ENCODE data around the gene MRPS9.

MRPS9 gene

GRCh38 chr2:105102963-105103421, 65.1 kb downstream of the MRPS9 start:
- Histone ChIP-seq H3K4me2 (ENCODE audit: low read depth, low read length, poor library complexity, severe bottlenecking) (no peak overlapping the region), H3K9ac (ENCODE audit: low read length) (no peak overlapping the region), H3K9me3 (ENCODE audit: insufficient read depth, low read length) (no peaks in the 10 kb centered on the region), H3K27ac (ENCODE audit: low read depth, low read length) (no peak overlapping the region), H2AFZ (ENCODE audit: low read depth, low read length, severe bottlenecking) (no peak overlapping the region), H3K79me2 (ENCODE audit: insufficient read depth, low read length) (no peaks in the 10 kb centered on the region), H4K20me1 (ENCODE audit: low read depth, low read length) (no peaks in the 10 kb centered on the region), H3K4me3 (ENCODE audit: insufficient read depth, low read length, poor library complexity, severe bottlenecking) (no peak overlapping the region), H3K27me3 (ENCODE audit: low read length) (no peaks in the 10 kb centered on the region), H3K9me2 (replicated peaks; ENCODE audit: insufficient read depth, low read length) (no peaks in the 10 kb centered on the region), H3F3A (ENCODE audit: insufficient read depth) (no peaks in the 10 kb centered on the region), H3K36me3 (ENCODE audit: low read length) (no peaks in the 10 kb centered on the region)
- no peak for TF ChIP-seq EZH2phosphoT487 (conservative IDR thresholded peaks at IDR 0.05; ENCODE audit: low read length)
- TF ChIP-seq, protein P1, sequence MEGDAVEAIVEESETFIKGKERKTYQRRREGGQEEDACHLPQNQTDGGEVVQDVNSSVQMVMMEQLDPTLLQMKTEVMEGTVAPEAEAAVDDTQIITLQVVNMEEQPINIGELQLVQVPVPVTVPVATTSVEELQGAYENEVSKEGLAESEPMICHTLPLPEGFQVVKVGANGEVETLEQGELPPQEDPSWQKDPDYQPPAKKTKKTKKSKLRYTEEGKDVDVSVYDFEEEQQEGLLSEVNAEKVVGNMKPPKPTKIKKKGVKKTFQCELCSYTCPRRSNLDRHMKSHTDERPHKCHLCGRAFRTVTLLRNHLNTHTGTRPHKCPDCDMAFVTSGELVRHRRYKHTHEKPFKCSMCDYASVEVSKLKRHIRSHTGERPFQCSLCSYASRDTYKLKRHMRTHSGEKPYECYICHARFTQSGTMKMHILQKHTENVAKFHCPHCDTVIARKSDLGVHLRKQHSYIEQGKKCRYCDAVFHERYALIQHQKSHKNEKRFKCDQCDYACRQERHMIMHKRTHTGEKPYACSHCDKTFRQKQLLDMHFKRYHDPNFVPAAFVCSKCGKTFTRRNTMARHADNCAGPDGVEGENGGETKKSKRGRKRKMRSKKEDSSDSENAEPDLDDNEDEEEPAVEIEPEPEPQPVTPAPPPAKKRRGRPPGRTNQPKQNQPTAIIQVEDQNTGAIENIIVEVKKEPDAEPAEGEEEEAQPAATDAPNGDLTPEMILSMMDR (IDR thresholded peaks at IDR 0.05; ENCODE audit: insufficient read depth, low read length, poor library complexity, severe bottlenecking): no peak

GRCh38 chr2:105103481-105103880, 65.6 kb downstream of the MRPS9 start:
- no peaks in the 10 kb centered on the region for H4K20me1 ChIP-seq (ENCODE audit: low read depth, low read length)
- H3K4me2 ChIP-seq (ENCODE audit: low read depth, low read length, poor library complexity, severe bottlenecking): no peak overlapping the region
- no peak overlapping the region for H3K27ac ChIP-seq (ENCODE audit: low read depth, low read length)
- H3K9ac ChIP-seq (ENCODE audit: low read length): no peak overlapping the region
- no peaks in the 10 kb centered on the region for H3K27me3 ChIP-seq (ENCODE audit: low read length)
- no peak overlapping the region for H3K4me3 ChIP-seq (ENCODE audit: insufficient read depth, low read length, poor library complexity, severe bottlenecking)
- H3K9me2 ChIP-seq (replicated peaks; ENCODE audit: insufficient read depth, low read length): no peaks in the 10 kb centered on the region
- H2AFZ ChIP-seq (ENCODE audit: low read depth, low read length, severe bottlenecking): no peak overlapping the region
- no peaks in the 10 kb centered on the region for H3F3A ChIP-seq (ENCODE audit: insufficient read depth)
- no peaks in the 10 kb centered on the region for H3K9me3 ChIP-seq (ENCODE audit: insufficient read depth, low read length)
- TF ChIP-seq, protein P1 (IDR thresholded peaks at IDR 0.05; ENCODE audit: insufficient read depth, low read length, poor library complexity, severe bottlenecking): no peak
- TF ChIP-seq EZH2phosphoT487 (conservative IDR thresholded peaks at IDR 0.05; ENCODE audit: low read length): no peak
- H3K79me2 ChIP-seq (ENCODE audit: insufficient read depth, low read length): no peaks in the 10 kb centered on the region
- no peaks in the 10 kb centered on the region for H3K36me3 ChIP-seq (ENCODE audit: low read length)

GRCh38 chr2:105104208-105104731, 66.4 kb downstream of the MRPS9 start:
- H3K9me3 ChIP-seq (ENCODE audit: insufficient read depth, low read length): no peaks in the 10 kb centered on the region
- H3K9ac ChIP-seq (ENCODE audit: low read length): no peak overlapping the region
- no peaks in the 10 kb centered on the region for H3K27me3 ChIP-seq (ENCODE audit: low read length)
- no peaks in the 10 kb centered on the region for H3K36me3 ChIP-seq (ENCODE audit: low read length)
- no peak for TF ChIP-seq EZH2phosphoT487 (conservative IDR thresholded peaks at IDR 0.05; ENCODE audit: low read length)
- TF ChIP-seq, protein P1 (IDR thresholded peaks at IDR 0.05; ENCODE audit: insufficient read depth, low read length, poor library complexity, severe bottlenecking): no peak
- H4K20me1 ChIP-seq (ENCODE audit: low read depth, low read length): no peaks in the 10 kb centered on the region
- H3K27ac ChIP-seq (ENCODE audit: low read depth, low read length): no peak overlapping the region
- H3K79me2 ChIP-seq (ENCODE audit: insufficient read depth, low read length): no peaks in the 10 kb centered on the region
- H3K9me2 ChIP-seq (replicated peaks; ENCODE audit: insufficient read depth, low read length): no peaks in the 10 kb centered on the region
- no peaks in the 10 kb centered on the region for H3F3A ChIP-seq (ENCODE audit: insufficient read depth)
- no peak overlapping the region for H2AFZ ChIP-seq (ENCODE audit: low read depth, low read length, severe bottlenecking)
- H3K4me2 ChIP-seq (ENCODE audit: low read depth, low read length, poor library complexity, severe bottlenecking): no peak overlapping the region
- H3K4me3 ChIP-seq (ENCODE audit: insufficient read depth, low read length, poor library complexity, severe bottlenecking): no peak overlapping the region
